Activated T-cell treated with anti-CD3 and anti-CD28 coated beads, Interleukin-2, amount 50 U/mL, for 4 hours (primary cell): ENCODE data around the gene CBLL1. TPM values are rescaled to one million over a fixed set of nuclear protein-coding genes. Genes with fewer than 3 reads are reported as not detected.

Source experiments
- ATAC-seq, 2 donors: fragments of 200-7000 bp; cut with Tn5 transposase; one replicate each; pipeline ENCODE4 v1.10.0; 2021
- DNase-seq: peaks from one replicate; pipeline ENCODE4 v3.0.0-alpha.2; 2020
- H3K27me3 Mint-ChIP-seq: one replicate; pipeline ENCODE4 v1.8.0; 2021; ENCODE audit warnings: low read depth, mixed read lengths
- H3K36me3 Mint-ChIP-seq: one replicate; pipeline ENCODE4 v1.8.0; 2022; ENCODE audit warnings: mixed read lengths; ENCODE audit not compliant: insufficient read depth
- H3K4me1 Mint-ChIP-seq: one replicate; pipeline ENCODE4 v1.8.0; 2021; ENCODE audit warnings: low read depth, mixed read lengths
- H3K4me3 Mint-ChIP-seq: one replicate; pipeline ENCODE4 v1.8.0; 2021; ENCODE audit warnings: mild to moderate bottlenecking, moderate library complexity, mixed read lengths
- H3K9me3 Mint-ChIP-seq: one replicate; pipeline ENCODE4 v1.8.0; 2021; ENCODE audit warnings: mixed read lengths
- total RNA-seq, 3 donors: library from RNA; stranded (reverse); gene quantifications; one replicate each; pipeline ENCODE4 v1.2.1, GENCODE V29; 2021

CBLL1 gene
- total RNA-seq, 3 donors from 2014 or later, result 37.2 to 45.9 (median 42.7) TPM

GRCh38 chr7:107777702-107778101, 33.8 kb downstream of the CBLL1 start:
- Mint-ChIP-seq H3K4me1 (no peaks in the 10 kb centered on the region), H3K36me3 (no peaks in the 10 kb centered on the region), H3K9me3 (no peaks in the 10 kb centered on the region), H3K4me3 (no peak overlapping the region), H3K27me3 (no peaks in the 10 kb centered on the region)
- no peak for DNase-seq
- ATAC-seq, result no peak

GRCh38 chr7:107778283-107778682, 34.3 kb downstream of the CBLL1 start:
- DNase-seq (no peak), ATAC-seq (no peak)
- H3K36me3 Mint-ChIP-seq, result no peaks in the 10 kb centered on the region
- H3K9me3 Mint-ChIP-seq, result no peaks in the 10 kb centered on the region
- H3K4me3 Mint-ChIP-seq, result no peak overlapping the region
- H3K4me1 Mint-ChIP-seq, result no peaks in the 10 kb centered on the region
- H3K27me3 Mint-ChIP-seq, result no peaks in the 10 kb centered on the region

- no peak for DNase-seq
These were observed 35.7 kb downstream of the CBLL1 start for GRCh38 chr7:107779647-107780099.

GRCh38 chr7:107782374-107782773, 38.4 kb downstream of the CBLL1 start:
- Mint-ChIP-seq H3K4me3 (no peak overlapping the region), H3K9me3 (no peaks in the 10 kb centered on the region), H3K4me1 (peaks cover 17% of the 10 kb centered on the region), H3K36me3 (no peaks in the 10 kb centered on the region), H3K27me3 (no peaks in the 10 kb centered on the region)
- no peak for ATAC-seq
- DNase-seq, result no peak

More at GRCh38 chr7:107779647-107780099, 35.7 kb downstream of the CBLL1 start:
- no peak for ATAC-seq
- Mint-ChIP-seq H3K4me3 (no peak overlapping the region), H3K9me3 (no peaks in the 10 kb centered on the region), H3K27me3 (no peaks in the 10 kb centered on the region), H3K4me1 (peaks cover under 1% of the 10 kb centered on the region), H3K36me3 (no peaks in the 10 kb centered on the region)

- Mint-ChIP-seq H3K27me3 (no peaks in the 10 kb centered on the region), H3K4me1 (peaks cover 19% of the 10 kb centered on the region), H3K9me3 (no peaks in the 10 kb centered on the region), H3K36me3 (no peaks in the 10 kb centered on the region), H3K4me3 (no peak overlapping the region)
- DNase-seq, result no peak
- no peak for ATAC-seq
These were observed 39.7 kb downstream of the CBLL1 start for GRCh38 chr7:107783648-107784047.

GRCh38 chr7:107785170-107785569, 41.2 kb downstream of the CBLL1 start:
- Mint-ChIP-seq H3K27me3 (no peaks in the 10 kb centered on the region), H3K4me3 (no peak overlapping the region), H3K4me1 (peaks cover 19% of the 10 kb centered on the region), H3K36me3 (no peaks in the 10 kb centered on the region), H3K9me3 (no peaks in the 10 kb centered on the region)
- ATAC-seq (no peak), DNase-seq (no peak)

GRCh38 chr7:107785926-107786325, 42.0 kb downstream of the CBLL1 start:
- ATAC-seq (no peak), DNase-seq (no peak)
- Mint-ChIP-seq H3K36me3 (no peaks in the 10 kb centered on the region), H3K27me3 (peaks cover 2% of the 10 kb centered on the region), H3K9me3 (no peaks in the 10 kb centered on the region), H3K4me1 (peaks cover 19% of the 10 kb centered on the region), H3K4me3 (no peak overlapping the region)

- H3K36me3 Mint-ChIP-seq, result no peaks in the 10 kb centered on the region
- no peak overlapping the region for H3K4me3 Mint-ChIP-seq
- H3K9me3 Mint-ChIP-seq, result no peaks in the 10 kb centered on the region
- ATAC-seq, result no peak
- peaks cover 19% of the 10 kb centered on the region for H3K4me1 Mint-ChIP-seq
- DNase-seq, result no peak
- H3K27me3 Mint-ChIP-seq, result peaks cover 2% of the 10 kb centered on the region
These were observed 44.3 kb downstream of the CBLL1 start for GRCh38 chr7:107788216-107788615.

GRCh38 chr7:107788662-107789061, 44.7 kb downstream of the CBLL1 start:
- Mint-ChIP-seq H3K36me3 (no peaks in the 10 kb centered on the region), H3K4me1 (peaks cover 19% of the 10 kb centered on the region), H3K9me3 (no peaks in the 10 kb centered on the region), H3K4me3 (no peak overlapping the region), H3K27me3 (peaks cover 2% of the 10 kb centered on the region)
- no peak for ATAC-seq
- DNase-seq, result no peak

- no peak overlapping the region for H3K4me3 Mint-ChIP-seq
- ATAC-seq (no peak), DNase-seq (no peak)
- H3K9me3 Mint-ChIP-seq, result no peaks in the 10 kb centered on the region
- H3K36me3 Mint-ChIP-seq, result no peaks in the 10 kb centered on the region
- peaks cover 18% of the 10 kb centered on the region for H3K4me1 Mint-ChIP-seq
- H3K27me3 Mint-ChIP-seq, result peaks cover 2% of the 10 kb centered on the region
These were observed 45.7 kb downstream of the CBLL1 start for GRCh38 chr7:107789647-107790046.

- Mint-ChIP-seq H3K36me3 (no peaks in the 10 kb centered on the region), H3K4me3 (no peak overlapping the region), H3K27me3 (peaks cover 2% of the 10 kb centered on the region), H3K9me3 (no peaks in the 10 kb centered on the region), H3K4me1 (peaks cover 2% of the 10 kb centered on the region)
- ATAC-seq, result no peak
- DNase-seq, result no peak
These were observed 48.4 kb downstream of the CBLL1 start for GRCh38 chr7:107792364-107792763.

GRCh38 chr7:107799647-107800264, 55.8 kb downstream of the CBLL1 start:
- Mint-ChIP-seq H3K4me1 (no peaks in the 10 kb centered on the region), H3K36me3 (no peaks in the 10 kb centered on the region), H3K9me3 (no peaks in the 10 kb centered on the region), H3K4me3 (no peak overlapping the region), H3K27me3 (no peaks in the 10 kb centered on the region)
- DNase-seq, result no peak
- ATAC-seq, result no peak

GRCh38 chr7:107803009-107803610, 59.2 kb downstream of the CBLL1 start, which contains the start of gene SLC26A3:
SLC26A3 (minus strand) TSS chr7:107803223; CDS start chr7:107794509, 8,714 bp downstream.
- ATAC-seq (no peak), DNase-seq (no peak)
- no peaks in the 10 kb centered on the region for H3K9me3 Mint-ChIP-seq
- H3K36me3 Mint-ChIP-seq, result no peaks in the 10 kb centered on the region
- H3K4me1 Mint-ChIP-seq, result no peaks in the 10 kb centered on the region
- H3K4me3 Mint-ChIP-seq, result no peak within 1 kb of the TSS
- no peaks in the 10 kb centered on the region for H3K27me3 Mint-ChIP-seq

- Mint-ChIP-seq H3K4me3 (no peak overlapping the region), H3K27me3 (no peaks in the 10 kb centered on the region), H3K4me1 (peaks cover 9% of the 10 kb centered on the region), H3K36me3 (no peaks in the 10 kb centered on the region), H3K9me3 (no peaks in the 10 kb centered on the region)
- DNase-seq (no peak), ATAC-seq (no peak)
These were observed 65.2 kb downstream of the CBLL1 start for GRCh38 chr7:107809179-107809578.

- DNase-seq (no peak), ATAC-seq (no peak)
- Mint-ChIP-seq H3K4me3 (no peak overlapping the region), H3K4me1 (peaks cover 16% of the 10 kb centered on the region), H3K9me3 (no peaks in the 10 kb centered on the region), H3K27me3 (no peaks in the 10 kb centered on the region), H3K36me3 (no peaks in the 10 kb centered on the region)
These were observed 66.7 kb downstream of the CBLL1 start for GRCh38 chr7:107810626-107811025.
